Measurements from ENCODE around the gene CCL8. TPM values are rescaled to one million over a fixed set of nuclear protein-coding genes. Genes with fewer than 3 reads are reported as not detected.

The CCL8 gene
- total RNA-seq, 1 experiment from 2014 or later: not detected

- Histone ChIP-seq H3K27me3 (replicated peaks; ENCODE audit: insufficient read depth, low read depth, low read length, poor library complexity) (peaks cover 5% of the 10 kb centered on the region), H3K9me3 (ENCODE audit: low read depth, low read length, poor library complexity, severe bottlenecking) (no peaks in the 10 kb centered on the region), H3K36me3 (ENCODE audit: insufficient read depth, low read length, poor library complexity, severe bottlenecking) (no peaks in the 10 kb centered on the region), H3K4me1 (ENCODE audit: insufficient read depth, low read length, poor library complexity, severe bottlenecking) (no peaks in the 10 kb centered on the region), H3K27ac (ENCODE audit: low read depth, low read length, poor library complexity, severe bottlenecking) (no peak overlapping the region), H3K4me3 (ENCODE audit: low read depth, low read length, poor library complexity, severe bottlenecking) (no peak overlapping the region)
- POLR2A ChIA-PET (ENCODE audit: low non-redundant PET): no interaction called here
- DNase-seq (ENCODE audit: low spot score): no peak
- CTCF ChIA-PET: no interaction called here
- intact Hi-C loops (cut with micrococcal nuclease; ENCODE audit: unreplicated experiment): no loop called here
- TF ChIP-seq, protein P1, sequence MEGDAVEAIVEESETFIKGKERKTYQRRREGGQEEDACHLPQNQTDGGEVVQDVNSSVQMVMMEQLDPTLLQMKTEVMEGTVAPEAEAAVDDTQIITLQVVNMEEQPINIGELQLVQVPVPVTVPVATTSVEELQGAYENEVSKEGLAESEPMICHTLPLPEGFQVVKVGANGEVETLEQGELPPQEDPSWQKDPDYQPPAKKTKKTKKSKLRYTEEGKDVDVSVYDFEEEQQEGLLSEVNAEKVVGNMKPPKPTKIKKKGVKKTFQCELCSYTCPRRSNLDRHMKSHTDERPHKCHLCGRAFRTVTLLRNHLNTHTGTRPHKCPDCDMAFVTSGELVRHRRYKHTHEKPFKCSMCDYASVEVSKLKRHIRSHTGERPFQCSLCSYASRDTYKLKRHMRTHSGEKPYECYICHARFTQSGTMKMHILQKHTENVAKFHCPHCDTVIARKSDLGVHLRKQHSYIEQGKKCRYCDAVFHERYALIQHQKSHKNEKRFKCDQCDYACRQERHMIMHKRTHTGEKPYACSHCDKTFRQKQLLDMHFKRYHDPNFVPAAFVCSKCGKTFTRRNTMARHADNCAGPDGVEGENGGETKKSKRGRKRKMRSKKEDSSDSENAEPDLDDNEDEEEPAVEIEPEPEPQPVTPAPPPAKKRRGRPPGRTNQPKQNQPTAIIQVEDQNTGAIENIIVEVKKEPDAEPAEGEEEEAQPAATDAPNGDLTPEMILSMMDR (conservative IDR thresholded peaks at IDR 0.05; ENCODE audit: low read depth, low read length): no peak
- no peak for TF ChIP-seq EZH2 (IDR thresholded peaks at IDR 0.05; ENCODE audit: borderline replicate concordance, low read depth, low read length, poor library complexity, severe bottlenecking)
- BruUV-seq (replicated peaks): no TSS peak
Observed at GRCh38 chr17:34312080-34312479, 7.2 kb upstream of the CCL8 start.

- Histone ChIP-seq H3K9me3 (ENCODE audit: low read depth, low read length, poor library complexity, severe bottlenecking) (no peaks in the 10 kb centered on the region), H3K4me3 (ENCODE audit: low read depth, low read length, poor library complexity, severe bottlenecking) (no peak overlapping the region), H3K27me3 (replicated peaks; ENCODE audit: insufficient read depth, low read depth, low read length, poor library complexity) (peaks cover 5% of the 10 kb centered on the region), H3K36me3 (ENCODE audit: insufficient read depth, low read length, poor library complexity, severe bottlenecking) (no peaks in the 10 kb centered on the region), H3K27ac (ENCODE audit: low read depth, low read length, poor library complexity, severe bottlenecking) (no peak overlapping the region), H3K4me1 (ENCODE audit: insufficient read depth, low read length, poor library complexity, severe bottlenecking) (no peaks in the 10 kb centered on the region)
- DNase-seq (ENCODE audit: low spot score): no peak
- TF ChIP-seq EZH2 (IDR thresholded peaks at IDR 0.05; ENCODE audit: borderline replicate concordance, low read depth, low read length, poor library complexity, severe bottlenecking): no peak
- TF ChIP-seq, protein P1 (conservative IDR thresholded peaks at IDR 0.05; ENCODE audit: low read depth, low read length): no peak
- intact Hi-C loops (cut with micrococcal nuclease; ENCODE audit: unreplicated experiment): no loop called here
- ChIA-PET POLR2A (ENCODE audit: low non-redundant PET) (no interaction called here), CTCF (no interaction called here)
- BruUV-seq (replicated peaks): no TSS peak
Observed at GRCh38 chr17:34313164-34313563, 6.1 kb upstream of the CCL8 start.

- BruUV-seq (replicated peaks): no TSS peak
- POLR2A ChIA-PET (ENCODE audit: low non-redundant PET): no interaction called here
- Histone ChIP-seq H3K27ac (ENCODE audit: low read depth, low read length, poor library complexity, severe bottlenecking) (no peak overlapping the region), H3K4me1 (ENCODE audit: insufficient read depth, low read length, poor library complexity, severe bottlenecking) (no peaks in the 10 kb centered on the region), H3K27me3 (replicated peaks; ENCODE audit: insufficient read depth, low read depth, low read length, poor library complexity) (peaks cover 5% of the 10 kb centered on the region), H3K4me3 (ENCODE audit: low read depth, low read length, poor library complexity, severe bottlenecking) (no peak overlapping the region), H3K36me3 (ENCODE audit: insufficient read depth, low read length, poor library complexity, severe bottlenecking) (no peaks in the 10 kb centered on the region), H3K9me3 (ENCODE audit: low read depth, low read length, poor library complexity, severe bottlenecking) (no peaks in the 10 kb centered on the region)
- DNase-seq (ENCODE audit: low spot score): no peak
- TF ChIP-seq, protein P1 (conservative IDR thresholded peaks at IDR 0.05; ENCODE audit: low read depth, low read length): no peak
- TF ChIP-seq EZH2 (IDR thresholded peaks at IDR 0.05; ENCODE audit: borderline replicate concordance, low read depth, low read length, poor library complexity, severe bottlenecking): no peak
- intact Hi-C loops (cut with micrococcal nuclease; ENCODE audit: unreplicated experiment): no loop called here
- CTCF ChIA-PET: no interaction called here
Observed at GRCh38 chr17:34314279-34314678, 5.0 kb upstream of the CCL8 start.
